ENCODE data around the gene MOAP1.
"Not testable (repeated sequence)": the region's sequence is repeated elsewhere in the genome, so short reads cannot be mapped to it uniquely, and the experiment has no call there.

The MOAP1 gene

GRCh38 chr14:93169619-93170018 is 15.1 kb downstream of the MOAP1 start:
- not testable (repeated sequence) for H3K36me3 Mint-ChIP-seq (ENCODE audit: low read depth); H3K27me3 Mint-ChIP-seq (ENCODE audit: low read depth); H3K4me3 Mint-ChIP-seq; H3K4me1 Mint-ChIP-seq (ENCODE audit: low read depth); H3K9me3 Mint-ChIP-seq; H3K27ac Mint-ChIP-seq

GRCh38 chr14:93168610-93169009 is 16.1 kb downstream of the MOAP1 start:
- not testable (repeated sequence) for H3K4me3 Mint-ChIP-seq; H3K4me1 Mint-ChIP-seq (ENCODE audit: low read depth); H3K36me3 Mint-ChIP-seq (ENCODE audit: low read depth); H3K27me3 Mint-ChIP-seq (ENCODE audit: low read depth); H3K27ac Mint-ChIP-seq; H3K9me3 Mint-ChIP-seq

GRCh38 chr14:93165271-93166265 is 19.1 kb downstream of the MOAP1 start:
- not testable (repeated sequence) for H3K27ac Mint-ChIP-seq; H3K4me1 Mint-ChIP-seq (ENCODE audit: low read depth)

GRCh38 chr14:93163564-93163963 is 21.1 kb downstream of the MOAP1 start:
- no peaks in the 10 kb centered on the region for H3K9me3 Mint-ChIP-seq
- no peaks in the 10 kb centered on the region for H3K4me1 Mint-ChIP-seq (ENCODE audit: low read depth)
- no peaks in the 10 kb centered on the region for H3K27me3 Mint-ChIP-seq (ENCODE audit: low read depth)
- no peak overlapping the region for H3K27ac Mint-ChIP-seq
- no peaks in the 10 kb centered on the region for H3K36me3 Mint-ChIP-seq (ENCODE audit: low read depth)
- H3K4me3 Mint-ChIP-seq = no peak overlapping the region

More at GRCh38 chr14:93165271-93166265, 19.1 kb downstream of the MOAP1 start:
- not testable (repeated sequence) for H3K4me3 Mint-ChIP-seq; H3K9me3 Mint-ChIP-seq; H3K27me3 Mint-ChIP-seq (ENCODE audit: low read depth); H3K36me3 Mint-ChIP-seq (ENCODE audit: low read depth)

GRCh38 chr14:93161411-93161940 is 23.2 kb downstream of the MOAP1 start:
- Mint-ChIP-seq H3K4me3 (no peak overlapping the region), H3K27ac (no peak overlapping the region), H3K9me3 (no peaks in the 10 kb centered on the region), H3K36me3 (ENCODE audit: low read depth) (no peaks in the 10 kb centered on the region), H3K27me3 (ENCODE audit: low read depth) (no peaks in the 10 kb centered on the region), H3K4me1 (ENCODE audit: low read depth) (no peaks in the 10 kb centered on the region)

GRCh38 chr14:93160353-93160801 is 24.3 kb downstream of the MOAP1 start:
- H3K27me3 Mint-ChIP-seq (ENCODE audit: low read depth) = no peaks in the 10 kb centered on the region
- no peaks in the 10 kb centered on the region for H3K4me1 Mint-ChIP-seq (ENCODE audit: low read depth)
- no peaks in the 10 kb centered on the region for H3K9me3 Mint-ChIP-seq
- H3K27ac Mint-ChIP-seq = no peak overlapping the region
- no peak overlapping the region for H3K4me3 Mint-ChIP-seq
- no peaks in the 10 kb centered on the region for H3K36me3 Mint-ChIP-seq (ENCODE audit: low read depth)

DNA sequence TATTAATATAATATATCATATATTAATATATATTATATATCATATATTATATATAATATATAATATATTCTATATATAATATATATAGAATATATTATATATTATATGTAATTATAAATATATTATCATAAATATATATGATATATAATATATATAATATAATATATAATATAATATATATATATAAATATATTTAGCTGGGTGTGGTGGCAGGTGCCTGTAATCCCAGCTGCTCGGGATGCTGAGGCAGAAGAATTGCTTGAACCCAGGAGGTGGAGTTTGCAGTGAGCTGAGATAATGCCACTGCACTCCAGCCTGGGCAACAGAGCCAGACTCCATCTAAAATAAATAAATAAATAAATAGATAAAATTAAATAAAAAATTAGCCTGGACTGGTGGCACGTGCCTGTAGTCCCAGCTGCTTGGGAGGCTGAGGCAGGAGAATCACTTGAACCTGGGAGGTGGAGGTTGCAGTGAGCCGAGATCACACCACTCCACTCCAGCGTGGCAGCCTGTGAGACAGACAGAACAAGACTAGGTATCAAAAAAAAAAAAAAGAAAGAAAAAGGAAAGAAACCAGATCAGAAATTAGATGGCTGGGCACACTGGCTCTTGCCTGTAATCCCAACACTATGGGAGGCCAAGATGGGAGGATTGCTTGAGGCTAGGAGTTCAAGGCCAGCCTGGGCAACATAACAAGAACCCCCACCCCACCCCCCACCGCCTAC is 24.9 kb downstream of the MOAP1 start:
- not testable (repeated sequence) for H3K9me3 Mint-ChIP-seq; H3K27me3 Mint-ChIP-seq (ENCODE audit: low read depth); H3K4me1 Mint-ChIP-seq (ENCODE audit: low read depth); H3K4me3 Mint-ChIP-seq; H3K27ac Mint-ChIP-seq; H3K36me3 Mint-ChIP-seq (ENCODE audit: low read depth)

DNA sequence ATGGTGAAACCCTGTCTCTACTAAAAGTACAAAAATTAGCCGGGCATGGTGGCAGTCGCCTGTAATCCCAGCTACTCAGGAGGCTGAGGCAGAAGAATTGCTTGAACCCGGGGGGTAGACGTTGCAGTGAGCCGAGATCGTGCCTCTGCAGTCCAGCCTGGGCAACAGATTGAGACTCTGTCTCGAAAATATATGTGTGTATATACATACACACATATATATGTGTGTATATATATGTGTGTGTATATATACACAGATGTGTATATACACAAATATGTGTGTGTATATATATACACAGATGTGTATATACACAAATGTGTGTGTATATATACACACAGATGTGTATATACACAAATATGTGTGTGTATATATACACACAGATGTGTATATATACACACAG is 26.3 kb downstream of the MOAP1 start:
- H3K36me3 Mint-ChIP-seq (ENCODE audit: low read depth); H3K9me3 Mint-ChIP-seq; H3K4me3 Mint-ChIP-seq; H3K27me3 Mint-ChIP-seq (ENCODE audit: low read depth); H3K27ac Mint-ChIP-seq; H3K4me1 Mint-ChIP-seq (ENCODE audit: low read depth): not testable (repeated sequence)

GRCh38 chr14:93156693-93157369 is 27.9 kb downstream of the MOAP1 start:
- no peaks in the 10 kb centered on the region for H3K4me1 Mint-ChIP-seq (ENCODE audit: low read depth)
- no peak overlapping the region for H3K27ac Mint-ChIP-seq
- H3K27me3 Mint-ChIP-seq (ENCODE audit: low read depth) = no peaks in the 10 kb centered on the region
- H3K4me3 Mint-ChIP-seq = no peak overlapping the region
- H3K36me3 Mint-ChIP-seq (ENCODE audit: low read depth) = no peaks in the 10 kb centered on the region
- no peaks in the 10 kb centered on the region for H3K9me3 Mint-ChIP-seq

GRCh38 chr14:93155667-93156066 is 29.0 kb downstream of the MOAP1 start:
- Mint-ChIP-seq H3K36me3 (ENCODE audit: low read depth) (no peaks in the 10 kb centered on the region), H3K4me3 (no peak overlapping the region), H3K27ac (no peak overlapping the region), H3K27me3 (ENCODE audit: low read depth) (no peaks in the 10 kb centered on the region), H3K9me3 (no peaks in the 10 kb centered on the region), H3K4me1 (ENCODE audit: low read depth) (no peaks in the 10 kb centered on the region)

GRCh38 chr14:93153121-93153520 is 31.6 kb downstream of the MOAP1 start:
- Mint-ChIP-seq H3K9me3 (no peaks in the 10 kb centered on the region), H3K36me3 (ENCODE audit: low read depth) (no peaks in the 10 kb centered on the region), H3K27ac (no peak overlapping the region), H3K27me3 (ENCODE audit: low read depth) (peaks cover 4% of the 10 kb centered on the region), H3K4me3 (no peak overlapping the region), H3K4me1 (ENCODE audit: low read depth) (peaks cover 3% of the 10 kb centered on the region)

- Mint-ChIP-seq H3K9me3 (no peaks in the 10 kb centered on the region), H3K27ac (no peak overlapping the region), H3K36me3 (ENCODE audit: low read depth) (no peaks in the 10 kb centered on the region), H3K27me3 (ENCODE audit: low read depth) (peaks cover 4% of the 10 kb centered on the region), H3K4me3 (no peak overlapping the region), H3K4me1 (ENCODE audit: low read depth) (peaks cover 3% of the 10 kb centered on the region)
These were observed 34.2 kb downstream of the MOAP1 start for GRCh38 chr14:93150227-93151208.

GRCh38 chr14:93148979-93149378 is 35.7 kb downstream of the MOAP1 start:
- Mint-ChIP-seq H3K4me3 (no peak overlapping the region), H3K36me3 (ENCODE audit: low read depth) (no peaks in the 10 kb centered on the region), H3K4me1 (ENCODE audit: low read depth) (peaks cover 3% of the 10 kb centered on the region), H3K27ac (no peak overlapping the region), H3K9me3 (no peaks in the 10 kb centered on the region), H3K27me3 (ENCODE audit: low read depth) (peaks cover 4% of the 10 kb centered on the region)
